Measurements from ENCODE around the gene HNRNPLL. TPM values are rescaled to one million over a fixed set of nuclear protein-coding genes. Genes with fewer than 3 reads are reported as not detected.
"Not testable (repeated sequence)": the region's sequence is repeated elsewhere in the genome, so short reads cannot be mapped to it uniquely, and the experiment has no call there.

The HNRNPLL gene
- total RNA-seq, 1 donor from 2014 or later, result 63.0 TPM

DNA sequence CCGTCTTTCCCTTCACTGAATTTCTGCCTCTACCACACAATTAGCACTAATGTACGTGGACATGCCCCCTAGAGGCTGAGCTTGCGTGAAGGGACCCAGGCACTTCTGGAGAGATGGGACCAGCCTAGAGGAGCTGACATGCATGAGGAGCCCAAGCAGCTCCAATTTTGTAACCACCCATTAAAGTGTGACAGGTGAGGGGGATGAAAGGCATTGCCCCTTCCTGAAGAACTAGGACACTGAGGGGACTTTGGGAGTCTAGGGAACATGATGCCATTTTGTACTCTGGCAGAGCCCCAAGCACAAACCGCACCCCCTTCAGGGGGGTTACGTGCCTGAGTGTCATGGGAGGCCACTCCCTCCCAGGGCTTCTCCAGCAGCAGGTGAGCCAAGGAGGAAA, 63.6 kb downstream of the HNRNPLL start:
- H3K9me3 Mint-ChIP-seq (ENCODE audit: unreplicated experiment), result no peaks in the 10 kb centered on the region

DNA sequence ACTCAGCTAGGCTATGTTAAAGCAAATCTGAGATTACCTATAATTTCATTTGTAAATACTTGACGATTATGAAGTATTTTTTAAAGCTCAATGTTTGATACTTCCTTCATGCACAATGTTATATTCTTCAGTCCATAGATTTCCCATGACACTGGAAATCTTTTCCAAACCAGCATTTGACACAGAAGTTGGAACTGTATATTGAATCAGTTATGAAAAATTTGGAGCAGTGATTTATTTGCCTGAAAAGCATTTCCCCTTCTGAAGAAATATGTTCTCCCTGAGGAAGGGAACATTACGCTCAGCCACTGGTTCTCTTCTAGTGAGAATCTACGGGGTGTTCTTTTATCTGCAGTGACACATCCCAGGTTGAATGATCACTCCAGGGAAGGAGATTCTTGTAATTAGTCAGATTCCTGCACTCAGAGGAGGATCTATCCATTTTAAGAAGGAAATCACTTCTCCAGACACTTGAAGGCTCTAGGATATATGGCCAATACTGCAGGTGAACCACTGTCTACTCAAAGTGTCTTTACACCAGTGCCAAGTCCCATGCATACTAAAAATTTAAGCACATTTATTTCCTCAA, 64.7 kb downstream of the HNRNPLL start:
- Mint-ChIP-seq H3K4me1 (ENCODE audit: unreplicated experiment) (peaks cover 23% of the 10 kb centered on the region), H3K27me3 (ENCODE audit: unreplicated experiment) (no peaks in the 10 kb centered on the region), H3K36me3 (ENCODE audit: unreplicated experiment) (no peaks in the 10 kb centered on the region), H3K4me3 (ENCODE audit: unreplicated experiment) (no peak overlapping the region), H3K27ac (ENCODE audit: unreplicated experiment) (no peak overlapping the region), H3K9me3 (ENCODE audit: unreplicated experiment) (no peaks in the 10 kb centered on the region)
- TF ChIP-seq, protein P1, sequence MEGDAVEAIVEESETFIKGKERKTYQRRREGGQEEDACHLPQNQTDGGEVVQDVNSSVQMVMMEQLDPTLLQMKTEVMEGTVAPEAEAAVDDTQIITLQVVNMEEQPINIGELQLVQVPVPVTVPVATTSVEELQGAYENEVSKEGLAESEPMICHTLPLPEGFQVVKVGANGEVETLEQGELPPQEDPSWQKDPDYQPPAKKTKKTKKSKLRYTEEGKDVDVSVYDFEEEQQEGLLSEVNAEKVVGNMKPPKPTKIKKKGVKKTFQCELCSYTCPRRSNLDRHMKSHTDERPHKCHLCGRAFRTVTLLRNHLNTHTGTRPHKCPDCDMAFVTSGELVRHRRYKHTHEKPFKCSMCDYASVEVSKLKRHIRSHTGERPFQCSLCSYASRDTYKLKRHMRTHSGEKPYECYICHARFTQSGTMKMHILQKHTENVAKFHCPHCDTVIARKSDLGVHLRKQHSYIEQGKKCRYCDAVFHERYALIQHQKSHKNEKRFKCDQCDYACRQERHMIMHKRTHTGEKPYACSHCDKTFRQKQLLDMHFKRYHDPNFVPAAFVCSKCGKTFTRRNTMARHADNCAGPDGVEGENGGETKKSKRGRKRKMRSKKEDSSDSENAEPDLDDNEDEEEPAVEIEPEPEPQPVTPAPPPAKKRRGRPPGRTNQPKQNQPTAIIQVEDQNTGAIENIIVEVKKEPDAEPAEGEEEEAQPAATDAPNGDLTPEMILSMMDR (IDR thresholded peaks at IDR 0.05), result no peak
- no peak for DNase-seq (ENCODE audit: extremely low spot score, unreplicated experiment)

More for the DNA sequence above, 63.6 kb downstream of the HNRNPLL start:
- Mint-ChIP-seq H3K27ac (ENCODE audit: unreplicated experiment) (no peak overlapping the region), H3K4me1 (ENCODE audit: unreplicated experiment) (peaks cover 28% of the 10 kb centered on the region), H3K36me3 (ENCODE audit: unreplicated experiment) (no peaks in the 10 kb centered on the region), H3K4me3 (ENCODE audit: unreplicated experiment) (no peak overlapping the region), H3K27me3 (ENCODE audit: unreplicated experiment) (no peaks in the 10 kb centered on the region)
- DNase-seq (ENCODE audit: extremely low spot score, unreplicated experiment), result no peak
- TF ChIP-seq, protein P1 (IDR thresholded peaks at IDR 0.05), result no peak

DNA sequence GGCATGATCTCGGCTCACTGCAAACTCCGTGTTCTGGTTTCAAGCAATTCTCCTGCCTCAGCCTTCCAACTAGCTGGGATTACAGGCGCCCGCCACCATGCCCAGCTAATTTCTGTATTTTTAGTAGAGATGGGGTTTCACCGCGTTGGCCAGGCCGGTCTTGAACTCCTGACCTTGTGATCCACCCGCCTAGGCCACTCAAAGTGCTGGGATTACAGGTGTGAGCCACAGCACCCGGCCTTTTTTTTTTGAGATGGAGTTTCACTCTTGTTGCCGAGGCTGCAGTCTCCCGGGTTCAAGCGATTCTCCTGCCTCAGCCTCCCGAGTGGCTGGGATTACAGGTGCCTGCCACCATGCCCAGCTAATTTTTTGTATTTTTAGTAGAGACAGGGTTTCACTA, 65.4 kb downstream of the HNRNPLL start:
- H3K36me3 Mint-ChIP-seq (ENCODE audit: unreplicated experiment), result not testable (repeated sequence)

DNA sequence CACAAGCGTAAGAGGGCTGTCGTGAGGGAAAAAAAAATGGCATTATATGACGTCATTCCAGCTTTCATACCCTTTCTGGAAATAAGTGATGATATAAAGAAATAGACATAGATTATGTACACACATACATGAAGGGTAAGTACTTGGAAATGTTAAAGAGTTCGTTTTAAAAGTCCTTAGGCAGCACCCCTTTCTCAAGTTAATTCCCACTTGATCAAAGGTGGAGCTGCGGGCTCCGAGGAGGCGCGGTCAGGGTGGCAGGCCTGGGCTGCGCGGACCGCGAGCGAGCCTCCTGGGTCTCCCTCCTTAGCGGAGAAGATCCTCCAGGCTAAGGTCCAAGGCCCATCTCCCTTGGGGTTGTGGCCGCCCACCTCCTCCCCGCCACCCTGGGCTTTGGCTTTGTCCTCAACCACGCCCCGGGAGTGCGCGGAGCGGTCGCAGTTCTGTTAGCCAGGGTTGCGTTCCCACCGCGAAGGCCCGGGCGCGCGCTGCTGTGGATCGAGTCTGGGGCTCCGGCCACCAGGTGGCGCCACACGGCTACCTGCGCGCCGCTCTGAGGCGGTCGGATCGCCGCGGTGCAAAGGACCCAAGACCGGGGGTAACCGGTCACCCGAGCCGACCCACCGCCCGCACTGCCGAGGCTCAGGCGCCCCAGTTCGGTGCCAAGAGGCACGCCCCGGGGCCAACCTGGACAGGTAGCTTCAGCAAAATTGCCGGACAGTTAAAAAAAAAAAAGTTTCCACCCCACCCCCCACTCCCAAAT, 66.8 kb downstream of the HNRNPLL start:
- Mint-ChIP-seq H3K27ac (ENCODE audit: unreplicated experiment) (no peak overlapping the region), H3K36me3 (ENCODE audit: unreplicated experiment) (no peaks in the 10 kb centered on the region), H3K9me3 (ENCODE audit: unreplicated experiment) (no peaks in the 10 kb centered on the region), H3K4me1 (ENCODE audit: unreplicated experiment) (peaks cover 3% of the 10 kb centered on the region), H3K27me3 (ENCODE audit: unreplicated experiment) (no peaks in the 10 kb centered on the region), H3K4me3 (ENCODE audit: unreplicated experiment) (peak overlapping the region; percentile 66)
- peak; percentile 93 for DNase-seq (ENCODE audit: extremely low spot score, unreplicated experiment)
- TF ChIP-seq, protein P1 (IDR thresholded peaks at IDR 0.05), result peak; percentile 98

More for the DNA sequence above, 65.4 kb downstream of the HNRNPLL start:
- peaks cover 15% of the 10 kb centered on the region for H3K4me1 Mint-ChIP-seq (ENCODE audit: unreplicated experiment)
- not testable (repeated sequence) for DNase-seq (ENCODE audit: extremely low spot score, unreplicated experiment); H3K4me3 Mint-ChIP-seq (ENCODE audit: unreplicated experiment); H3K9me3 Mint-ChIP-seq (ENCODE audit: unreplicated experiment); H3K27ac Mint-ChIP-seq (ENCODE audit: unreplicated experiment); H3K27me3 Mint-ChIP-seq (ENCODE audit: unreplicated experiment)

DNA sequence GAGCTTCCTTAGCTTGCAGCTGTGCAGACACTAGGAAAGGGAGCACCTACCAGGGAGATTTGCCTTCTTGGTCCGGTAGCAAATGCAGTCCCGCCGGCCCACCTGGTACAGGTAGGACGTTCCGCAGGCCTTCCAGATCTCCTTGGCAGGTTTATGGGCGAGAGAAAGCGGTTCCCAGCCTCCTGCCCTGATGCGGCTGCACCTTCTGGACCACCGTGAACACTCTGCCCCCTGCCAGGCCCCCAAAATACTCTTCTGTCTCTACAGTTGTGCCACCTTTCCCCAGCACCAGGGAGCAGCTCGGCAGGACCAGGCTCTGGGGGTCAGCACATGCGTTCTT, 67.4 kb downstream of the HNRNPLL start:
- no peaks in the 10 kb centered on the region for H3K9me3 Mint-ChIP-seq (ENCODE audit: unreplicated experiment)
- TF ChIP-seq, protein P1 (IDR thresholded peaks at IDR 0.05), result no peak
- peaks cover 3% of the 10 kb centered on the region for H3K4me1 Mint-ChIP-seq (ENCODE audit: unreplicated experiment)
- H3K27ac Mint-ChIP-seq (ENCODE audit: unreplicated experiment), result no peak overlapping the region
- no peak for DNase-seq (ENCODE audit: extremely low spot score, unreplicated experiment)
- no peaks in the 10 kb centered on the region for H3K27me3 Mint-ChIP-seq (ENCODE audit: unreplicated experiment)
- peak overlapping the region; percentile 66 for H3K4me3 Mint-ChIP-seq (ENCODE audit: unreplicated experiment)
- no peaks in the 10 kb centered on the region for H3K36me3 Mint-ChIP-seq (ENCODE audit: unreplicated experiment)
